GM18505 (cell line): ENCODE measurements around the gene ADAMTS20.

Source experiments
- ATAC-seq: cut with Tn5 transposase; IDR thresholded peaks from one replicate; pipeline ENCODE4 v1.9.1; 2021; ENCODE audit not compliant: unreplicated experiment
- POLR2A ChIP-seq: IDR thresholded peaks from 4 replicates; pipeline ENCODE4 v1.6.1; 2011; ENCODE audit warnings: borderline replicate concordance; ENCODE audit not compliant: insufficient read depth, insufficient read length; ENCODE audit errors: extremely low read depth

Gene ADAMTS20, protein sequence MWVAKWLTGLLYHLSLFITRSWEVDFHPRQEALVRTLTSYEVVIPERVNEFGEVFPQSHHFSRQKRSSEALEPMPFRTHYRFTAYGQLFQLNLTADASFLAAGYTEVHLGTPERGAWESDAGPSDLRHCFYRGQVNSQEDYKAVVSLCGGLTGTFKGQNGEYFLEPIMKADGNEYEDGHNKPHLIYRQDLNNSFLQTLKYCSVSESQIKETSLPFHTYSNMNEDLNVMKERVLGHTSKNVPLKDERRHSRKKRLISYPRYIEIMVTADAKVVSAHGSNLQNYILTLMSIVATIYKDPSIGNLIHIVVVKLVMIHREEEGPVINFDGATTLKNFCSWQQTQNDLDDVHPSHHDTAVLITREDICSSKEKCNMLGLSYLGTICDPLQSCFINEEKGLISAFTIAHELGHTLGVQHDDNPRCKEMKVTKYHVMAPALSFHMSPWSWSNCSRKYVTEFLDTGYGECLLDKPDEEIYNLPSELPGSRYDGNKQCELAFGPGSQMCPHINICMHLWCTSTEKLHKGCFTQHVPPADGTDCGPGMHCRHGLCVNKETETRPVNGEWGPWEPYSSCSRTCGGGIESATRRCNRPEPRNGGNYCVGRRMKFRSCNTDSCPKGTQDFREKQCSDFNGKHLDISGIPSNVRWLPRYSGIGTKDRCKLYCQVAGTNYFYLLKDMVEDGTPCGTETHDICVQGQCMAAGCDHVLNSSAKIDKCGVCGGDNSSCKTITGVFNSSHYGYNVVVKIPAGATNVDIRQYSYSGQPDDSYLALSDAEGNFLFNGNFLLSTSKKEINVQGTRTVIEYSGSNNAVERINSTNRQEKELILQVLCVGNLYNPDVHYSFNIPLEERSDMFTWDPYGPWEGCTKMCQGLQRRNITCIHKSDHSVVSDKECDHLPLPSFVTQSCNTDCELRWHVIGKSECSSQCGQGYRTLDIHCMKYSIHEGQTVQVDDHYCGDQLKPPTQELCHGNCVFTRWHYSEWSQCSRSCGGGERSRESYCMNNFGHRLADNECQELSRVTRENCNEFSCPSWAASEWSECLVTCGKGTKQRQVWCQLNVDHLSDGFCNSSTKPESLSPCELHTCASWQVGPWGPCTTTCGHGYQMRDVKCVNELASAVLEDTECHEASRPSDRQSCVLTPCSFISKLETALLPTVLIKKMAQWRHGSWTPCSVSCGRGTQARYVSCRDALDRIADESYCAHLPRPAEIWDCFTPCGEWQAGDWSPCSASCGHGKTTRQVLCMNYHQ (N-terminal part only)

DNA sequence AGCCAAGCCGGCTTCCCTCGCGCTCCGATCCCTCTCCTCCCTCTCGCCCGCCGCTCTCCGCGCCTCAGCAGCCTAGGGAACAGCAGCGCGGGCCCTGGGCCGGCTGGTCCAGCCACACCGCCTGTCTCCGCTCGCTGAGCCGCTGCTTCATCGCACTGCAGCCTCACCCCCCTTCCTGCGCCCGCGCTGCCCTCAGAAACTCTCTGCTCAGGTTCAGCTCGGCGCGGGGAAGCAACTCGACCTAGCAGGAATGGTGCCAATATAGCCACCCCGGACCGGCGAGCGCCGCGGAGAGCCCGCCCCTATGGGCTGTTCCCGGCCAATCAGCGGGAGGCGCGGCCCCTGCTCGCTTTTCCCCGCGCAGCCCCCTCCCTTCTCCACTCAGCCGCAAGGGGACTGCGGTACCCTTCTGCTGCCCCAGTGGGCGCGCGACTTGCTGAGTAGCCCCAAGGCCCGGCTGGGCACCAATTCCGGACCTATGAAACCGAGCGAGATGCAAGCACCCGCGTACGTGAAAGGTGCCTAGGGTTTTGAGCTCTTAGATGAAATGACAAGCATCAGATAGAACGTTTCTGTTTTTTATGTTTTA, at the start of gene ADAMTS20:
TSS of gene ADAMTS20 (minus strand) at position 233 of the 589 bp plus-strand sequence. CDS start 282 bp downstream, outside the sequence.
- no peak for ATAC-seq
- no peak for TF ChIP-seq POLR2A

DNA sequence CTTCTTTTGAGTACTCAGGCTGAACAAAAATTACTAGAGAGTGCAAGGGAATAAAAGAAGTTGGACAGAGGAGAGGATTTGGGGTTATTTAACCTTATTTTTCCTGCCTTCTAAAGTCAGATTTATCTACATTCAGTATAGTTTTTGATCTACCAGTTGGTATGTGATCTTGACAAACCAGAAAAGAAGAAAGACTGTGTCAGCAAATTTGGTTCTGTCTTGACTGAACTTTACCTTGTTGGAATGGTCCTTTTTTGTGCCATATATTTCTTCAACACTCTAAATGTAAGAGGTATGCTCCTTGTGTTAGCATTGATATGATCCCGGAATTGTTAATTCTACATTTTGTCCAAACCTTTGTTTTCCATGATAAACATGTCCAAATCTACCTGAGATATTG, 47.7 kb upstream of the ADAMTS20 start:
- ATAC-seq: no peak
- no peak for TF ChIP-seq POLR2A

DNA sequence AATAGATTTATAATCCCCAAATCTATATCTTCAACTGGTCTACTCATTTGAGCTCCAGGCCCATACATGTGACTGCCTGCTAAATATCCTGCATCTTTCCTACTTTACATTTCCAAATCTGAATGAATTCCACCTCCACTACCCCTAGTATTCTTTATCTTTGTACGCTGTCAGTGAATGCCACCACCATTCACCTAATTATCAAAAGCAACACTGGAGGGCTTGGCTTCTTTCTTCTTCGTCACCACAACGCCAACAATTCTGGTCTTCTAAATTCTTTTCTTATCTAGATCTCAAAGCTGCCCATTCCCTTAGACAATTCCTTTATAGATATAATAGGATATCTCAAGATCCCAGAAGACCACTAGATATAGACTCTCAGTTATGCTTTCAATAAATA, 47.1 kb upstream of the ADAMTS20 start:
- TF ChIP-seq POLR2A: no peak
- no peak for ATAC-seq

DNA sequence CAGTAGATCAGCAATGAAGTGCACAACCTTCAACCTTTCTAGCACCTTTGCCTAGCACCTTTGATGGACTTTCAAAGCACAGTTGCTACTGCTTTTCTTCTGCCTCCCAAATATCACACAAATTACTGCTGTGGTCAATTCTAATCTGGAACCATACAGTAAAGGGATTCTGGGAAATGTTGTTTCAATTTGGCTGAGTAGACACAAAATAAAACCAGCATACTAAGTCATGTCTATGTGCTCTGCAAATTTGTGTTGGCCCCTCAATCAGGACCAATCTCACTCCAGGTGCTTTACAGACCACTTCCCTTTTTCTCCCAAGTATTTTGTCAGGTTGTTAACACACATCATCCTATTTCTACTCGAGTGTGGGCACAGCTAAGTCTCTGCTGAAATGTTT, 38.3 kb upstream of the ADAMTS20 start:
- no peak for ATAC-seq
- no peak for TF ChIP-seq POLR2A

DNA sequence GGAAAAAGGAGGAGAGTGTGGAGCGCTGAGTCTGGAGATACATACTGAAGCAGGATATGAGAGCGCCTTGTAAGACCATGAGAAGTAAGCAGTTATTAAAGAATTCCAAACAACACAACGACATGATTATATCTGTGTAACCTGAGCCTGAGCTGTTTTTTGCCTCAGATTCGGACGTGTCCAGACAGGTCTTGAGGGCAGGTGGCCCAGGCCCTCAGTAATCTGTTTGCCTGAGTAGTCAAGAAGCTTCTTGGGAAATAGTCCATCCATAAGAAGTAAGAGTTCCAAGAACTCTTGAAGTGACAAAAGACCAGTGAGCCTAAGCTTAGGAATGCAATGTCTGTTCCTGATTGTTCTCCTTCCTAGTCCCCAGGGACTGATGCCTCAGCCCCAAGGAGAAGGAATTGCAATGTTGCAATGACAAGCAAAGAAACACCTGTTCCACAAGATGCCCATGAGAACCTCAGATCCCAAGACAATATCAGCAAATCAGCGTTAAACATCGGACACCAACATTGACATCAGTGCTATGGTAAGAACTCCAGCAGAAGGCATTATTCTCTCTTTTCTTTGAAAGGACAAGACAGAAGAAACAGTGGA, 34.7 kb upstream of the ADAMTS20 start:
- no peak for TF ChIP-seq POLR2A
- no peak for ATAC-seq

DNA sequence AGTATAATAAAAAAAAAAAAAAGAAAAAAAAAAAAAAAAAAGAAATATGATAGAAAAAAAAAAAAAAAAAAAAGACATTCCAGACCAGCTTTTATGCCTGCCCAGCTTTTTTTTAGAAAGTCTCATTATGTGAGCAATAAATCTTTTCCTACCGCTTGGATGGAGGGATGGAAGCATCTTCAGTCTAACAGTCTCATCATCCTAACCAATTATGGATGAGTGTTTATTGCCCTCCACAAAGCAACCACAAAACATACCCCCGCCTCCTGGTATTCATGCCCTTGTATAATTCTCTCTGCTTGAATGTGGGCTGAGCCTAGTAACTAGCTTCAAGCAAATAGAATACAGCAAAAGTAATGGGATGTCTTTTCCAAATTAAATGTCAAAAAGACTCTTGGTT, 33.7 kb upstream of the ADAMTS20 start:
- no peak for ATAC-seq
- TF ChIP-seq POLR2A: no peak

DNA sequence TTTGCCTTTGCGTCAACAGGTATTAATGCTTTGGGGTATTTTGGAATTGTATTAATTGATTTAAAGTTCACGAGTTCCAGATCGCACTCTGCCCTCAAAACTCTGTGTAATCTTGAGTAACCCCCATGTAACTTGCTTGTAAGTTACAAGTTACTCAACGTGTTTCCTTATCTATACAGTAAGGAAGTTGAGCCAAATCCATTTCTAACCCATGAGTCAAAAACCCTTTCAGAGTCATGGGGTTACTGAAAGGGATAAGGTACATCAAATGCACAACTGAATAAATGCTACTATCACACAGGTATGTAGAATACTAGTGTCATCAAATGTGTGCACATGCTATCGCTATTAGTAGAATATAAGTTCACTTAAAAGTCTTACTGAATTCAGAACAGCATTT, 28.6 kb upstream of the ADAMTS20 start:
- TF ChIP-seq POLR2A: no peak

DNA sequence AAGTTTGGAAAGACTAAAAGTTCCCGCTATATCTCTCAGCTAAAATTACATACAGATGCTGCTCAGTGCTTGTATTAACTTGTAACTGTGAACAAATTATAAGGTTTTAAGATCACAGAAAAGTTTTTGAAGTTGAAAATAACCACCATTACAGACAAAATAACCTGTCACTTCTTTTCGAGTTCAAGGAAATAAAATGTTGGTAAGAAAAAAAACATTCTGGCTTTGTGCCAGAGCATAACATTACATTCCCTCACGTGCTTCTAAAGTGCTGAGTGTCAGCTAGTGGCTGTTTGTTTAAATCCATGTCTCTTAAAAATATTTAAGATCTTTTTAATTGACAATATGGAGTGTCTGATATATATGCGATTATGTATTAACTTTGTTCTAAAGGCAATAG, 27.2 kb upstream of the ADAMTS20 start:
- no peak for ATAC-seq
- no peak for TF ChIP-seq POLR2A

More for the DNA sequence above, 28.6 kb upstream of the ADAMTS20 start:
- ATAC-seq: no peak

DNA sequence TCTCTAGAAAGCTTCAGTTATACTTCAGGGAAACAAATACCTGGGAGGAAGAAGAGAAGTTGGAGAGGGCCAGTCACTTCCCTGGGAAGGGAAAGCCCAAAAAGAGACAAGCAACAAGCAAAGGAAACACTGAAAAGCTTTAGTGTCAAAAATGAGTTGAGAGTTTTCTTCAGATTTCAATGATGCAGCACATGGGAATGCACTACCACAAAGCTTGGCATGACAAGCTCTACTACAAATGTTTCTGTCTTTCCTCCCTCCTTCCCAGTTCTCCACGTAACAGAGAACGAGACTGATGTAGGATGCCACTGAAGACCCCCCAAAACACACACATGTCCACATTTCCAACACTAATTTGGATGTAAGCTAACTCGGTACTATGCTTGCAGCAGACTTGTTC, 26.8 kb upstream of the ADAMTS20 start:
- no peak for TF ChIP-seq POLR2A
- no peak for ATAC-seq

DNA sequence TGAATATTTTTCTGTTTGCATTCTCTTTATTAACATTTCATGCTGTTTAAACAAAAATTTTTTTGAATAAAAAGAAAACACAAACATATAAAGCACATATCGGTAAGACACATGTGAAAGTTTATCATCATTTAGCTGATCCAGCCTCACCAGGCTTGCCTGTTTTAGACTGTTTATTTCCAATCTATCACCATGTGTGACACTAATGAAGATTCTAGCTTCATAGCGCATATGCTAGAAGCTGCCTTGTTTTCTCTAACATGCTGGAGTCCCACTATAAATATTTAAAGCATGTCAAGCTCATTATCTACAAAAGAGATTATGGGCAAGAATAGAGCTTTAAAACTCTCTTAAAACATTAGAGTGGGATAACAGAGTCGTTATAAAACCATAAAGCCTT, 25.4 kb upstream of the ADAMTS20 start:
- TF ChIP-seq POLR2A: no peak
- no peak for ATAC-seq

DNA sequence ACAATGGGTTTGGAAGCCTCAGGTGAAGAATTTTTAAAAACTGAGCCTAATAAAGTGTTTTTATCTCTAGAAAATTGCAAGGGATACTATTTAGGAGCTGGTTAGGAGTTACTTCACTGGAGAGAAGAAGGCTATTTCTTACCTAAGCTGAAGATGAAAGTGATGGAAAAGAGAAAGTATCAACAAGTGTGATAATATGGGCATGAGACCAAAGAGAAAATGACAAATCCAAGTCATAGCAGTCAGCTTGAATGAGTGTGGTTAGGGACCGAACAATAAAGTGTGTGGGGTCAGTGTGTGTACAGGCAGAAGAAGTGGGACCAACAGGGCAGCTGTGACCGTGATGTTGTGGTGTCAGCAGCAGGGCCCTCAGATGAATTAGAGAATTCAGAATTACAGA, 24.2 kb upstream of the ADAMTS20 start:
- no peak for ATAC-seq
- no peak for TF ChIP-seq POLR2A

DNA sequence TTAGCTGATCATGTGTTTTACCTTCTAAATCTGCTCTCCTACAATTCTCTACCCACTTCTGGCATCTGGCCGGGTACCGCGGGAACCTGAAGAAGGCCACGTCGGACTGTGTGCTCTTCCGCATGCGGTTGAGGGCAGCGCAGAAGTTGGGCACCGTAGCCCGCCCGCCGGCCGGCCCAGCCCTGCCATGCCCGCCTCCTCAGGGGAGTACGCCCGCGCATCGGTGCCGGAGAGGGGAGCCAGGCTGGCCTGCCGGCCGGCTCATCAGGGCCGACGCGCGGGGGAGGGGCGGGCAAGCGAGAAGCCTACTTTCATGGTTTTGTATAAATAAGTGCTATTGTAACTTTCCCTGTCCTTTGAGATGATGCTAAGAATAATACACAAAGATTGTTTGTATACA, 19.9 kb upstream of the ADAMTS20 start:
- no peak for TF ChIP-seq POLR2A
- no peak for ATAC-seq
